ENCODE data around the gene SYS1.
"Not testable (repeated sequence)": the region's sequence is repeated elsewhere in the genome, so short reads cannot be mapped to it uniquely, and the experiment has no call there.

Gene SYS1

DNA sequence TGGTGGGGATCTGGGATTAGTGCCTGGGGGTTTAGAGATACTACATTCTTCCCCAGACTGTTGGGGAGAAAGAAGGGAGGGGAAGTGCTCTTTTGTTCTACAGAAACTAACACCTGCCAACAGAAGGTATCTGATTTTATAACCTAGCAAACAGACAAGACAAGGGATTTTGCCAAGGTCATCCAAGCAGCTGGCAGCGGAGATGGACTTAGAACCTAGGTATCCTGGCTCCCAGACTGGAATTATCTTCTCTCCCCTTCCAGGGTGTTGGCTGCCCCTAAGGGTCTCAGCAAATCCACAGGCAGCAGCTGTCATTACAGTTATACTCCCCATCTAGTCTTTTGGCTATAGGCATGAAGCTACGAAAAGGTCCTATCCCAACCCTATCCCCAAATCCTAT is 23.2 kb upstream of the SYS1 start:
- DNase-seq (ENCODE audit: low read depth) = no peak

DNA sequence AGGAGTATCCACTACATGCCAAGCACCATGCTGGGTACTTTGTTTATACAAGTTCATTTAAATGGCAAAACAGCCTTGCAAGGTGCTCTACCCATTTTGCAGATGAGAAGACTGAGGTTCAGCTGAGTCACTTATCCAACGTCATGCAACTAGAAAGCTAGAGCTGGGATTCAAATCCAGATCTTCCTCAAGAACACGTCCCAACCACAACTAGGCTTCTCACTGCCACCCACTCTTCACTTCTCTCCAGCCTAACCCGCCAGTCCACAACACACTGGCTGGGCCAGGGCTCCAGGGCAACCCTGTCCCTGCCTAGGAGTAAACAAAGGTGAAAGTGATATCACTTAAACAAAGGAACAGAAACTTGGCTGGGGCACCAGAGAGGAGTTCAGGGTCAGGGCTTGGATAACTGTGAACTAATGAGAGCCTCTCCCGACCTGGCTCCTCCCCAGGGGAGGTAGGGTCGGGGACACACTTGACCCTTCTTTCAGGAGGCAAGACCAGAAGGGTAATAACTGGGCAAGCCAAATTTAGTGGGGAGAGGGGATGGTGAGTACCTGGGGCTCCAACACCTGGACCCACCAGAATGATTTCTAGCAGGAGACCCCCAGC is 22.6 kb upstream of the SYS1 start:
- no peak for DNase-seq (ENCODE audit: low read depth)

DNA sequence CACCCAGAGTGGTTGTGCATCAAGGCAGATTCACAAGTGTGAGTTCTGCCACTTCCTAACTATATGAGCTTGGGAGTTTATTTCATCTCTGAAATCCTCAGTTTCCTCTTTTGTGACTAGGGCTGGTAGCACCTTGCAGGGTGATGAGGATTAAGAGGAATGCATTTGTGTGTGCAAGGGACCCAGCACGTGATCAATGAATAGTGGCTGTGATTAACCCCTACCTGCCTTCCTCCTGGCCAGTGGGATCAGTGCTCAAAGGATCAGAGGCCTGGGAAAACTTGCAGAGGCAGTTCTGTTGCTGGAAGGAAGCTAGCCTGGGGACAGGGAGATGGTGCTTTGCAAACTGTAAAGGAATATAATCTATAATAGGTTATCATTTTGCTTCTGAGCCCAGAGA is 22.0 kb upstream of the SYS1 start:
- DNase-seq (ENCODE audit: low read depth) = no peak

DNA sequence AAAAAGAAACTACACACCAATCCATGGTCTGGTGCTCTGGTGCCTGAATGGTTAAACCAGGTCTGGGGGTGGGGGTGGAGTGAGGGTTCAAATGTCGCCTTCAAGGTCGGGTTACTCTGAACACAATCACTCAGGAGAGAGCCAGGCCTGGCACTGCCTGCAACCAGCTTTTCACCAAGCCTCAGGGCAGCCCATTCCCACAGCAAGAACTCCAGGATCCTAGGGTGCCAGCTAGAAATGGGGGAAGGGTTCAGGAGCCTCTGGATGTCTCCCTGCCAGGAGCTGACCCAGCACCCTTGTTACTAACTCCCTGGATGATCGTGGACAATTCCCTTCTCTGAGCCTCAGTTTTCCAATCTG is 21.4 kb upstream of the SYS1 start:
- no peak for DNase-seq (ENCODE audit: low read depth)

DNA sequence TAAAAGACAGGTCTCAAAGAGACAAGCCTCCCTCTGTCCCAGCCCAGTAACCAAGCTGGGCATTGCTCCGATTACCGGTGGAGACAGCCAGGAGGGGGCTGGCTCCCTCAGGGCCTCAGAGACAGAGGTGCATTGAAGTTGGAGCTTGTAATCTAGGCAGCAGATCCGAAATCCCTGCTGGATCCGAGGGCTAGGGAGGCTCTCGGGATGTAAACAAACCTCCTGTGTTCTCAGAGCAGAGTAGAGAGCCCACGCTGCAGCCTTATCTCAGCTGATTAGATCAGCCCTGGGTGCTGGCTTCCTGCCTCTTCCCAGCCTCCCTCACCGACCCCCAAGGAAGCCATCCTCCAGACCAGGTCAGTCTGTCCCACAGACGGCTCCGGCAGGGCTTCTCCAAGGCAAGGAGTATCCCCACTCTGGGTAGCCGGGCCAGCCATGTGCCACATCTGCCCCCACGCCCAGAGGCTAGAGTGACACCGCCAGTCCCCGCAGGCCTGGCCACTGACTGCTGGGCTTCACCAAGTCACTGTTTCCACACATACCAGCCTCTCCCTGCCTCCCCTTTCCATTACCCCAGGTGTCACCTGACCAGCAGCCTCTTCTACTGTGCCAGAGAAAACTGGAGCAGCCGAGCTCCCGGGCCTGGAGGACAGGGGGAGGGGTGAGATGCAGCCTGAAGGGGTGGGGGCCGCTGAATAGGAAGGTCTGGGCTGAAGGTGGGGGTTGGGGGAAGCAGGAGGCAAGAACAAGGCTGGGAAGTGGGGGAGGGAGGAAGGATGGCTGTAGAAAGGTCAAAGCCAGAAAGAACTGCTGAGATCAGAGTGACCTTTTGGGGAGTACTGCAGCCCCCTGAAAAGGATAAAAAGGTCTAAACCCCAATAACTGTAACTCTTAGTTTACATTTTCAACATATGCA is 20.8 kb upstream of the SYS1 start:
- no peak for DNase-seq (ENCODE audit: low read depth)

DNA sequence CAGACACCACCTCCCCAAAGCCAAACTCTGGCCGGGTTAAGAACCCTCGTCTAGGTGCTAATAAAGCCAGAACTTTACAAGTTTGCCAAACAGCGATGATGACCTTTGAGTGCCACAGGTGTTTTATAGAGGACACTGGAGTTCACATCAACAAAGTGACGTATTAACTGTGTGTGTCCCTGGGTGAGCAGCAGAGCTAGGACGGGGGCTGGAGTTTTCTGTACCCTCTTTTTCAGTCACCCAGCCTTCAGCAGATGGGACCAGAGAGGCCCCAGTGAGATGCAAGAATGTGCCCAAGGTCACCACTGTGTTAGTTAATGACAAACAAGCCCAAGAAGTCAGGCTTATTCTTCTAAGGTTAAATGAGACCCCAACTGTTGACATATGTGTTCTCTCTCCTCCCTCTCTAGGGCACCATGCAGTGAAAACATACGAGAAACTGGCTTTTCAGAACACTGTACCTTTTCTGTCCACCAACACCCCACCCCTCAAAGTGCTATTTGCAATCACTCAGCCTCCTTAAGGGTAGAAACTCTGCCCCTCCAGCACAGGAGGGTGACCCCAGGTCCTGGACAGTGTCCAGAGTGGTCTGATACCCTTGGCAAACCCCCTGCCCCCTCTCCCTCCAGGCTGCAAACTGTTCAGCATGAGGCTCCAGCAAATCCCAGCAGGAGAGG is 20.0 kb upstream of the SYS1 start:
- no peak for DNase-seq (ENCODE audit: low read depth)

DNA sequence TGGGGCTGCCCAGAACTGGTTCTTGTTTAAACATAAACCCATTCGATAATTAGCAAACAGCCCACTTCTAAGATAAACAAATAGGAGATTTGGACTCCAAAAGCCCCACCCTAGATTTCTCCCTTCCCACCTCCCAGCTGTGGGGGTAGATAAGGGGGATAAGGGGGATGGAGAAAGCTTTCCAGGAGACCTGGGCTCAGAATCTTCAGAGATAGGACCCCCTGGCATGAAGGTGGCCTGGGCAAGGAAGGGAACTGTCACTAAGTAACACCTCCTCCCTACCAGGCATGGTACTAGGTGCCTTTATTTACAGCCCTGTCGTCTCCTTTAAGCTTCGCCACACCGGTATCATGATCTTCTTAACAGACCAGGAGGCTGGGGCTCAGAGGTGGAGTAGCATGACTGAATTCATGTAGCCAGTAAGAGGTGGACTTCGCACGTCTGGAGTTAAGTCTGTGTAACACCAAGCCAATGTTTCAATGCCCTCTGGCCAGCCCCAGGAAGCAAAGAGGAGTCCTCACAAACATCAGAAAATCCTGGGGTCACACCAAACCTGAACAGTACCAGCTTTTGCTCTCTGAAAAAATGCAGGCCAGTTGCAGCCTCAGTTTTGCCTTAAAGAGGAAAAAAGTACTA is 19.3 kb upstream of the SYS1 start:
- no peak for DNase-seq (ENCODE audit: low read depth)

DNA sequence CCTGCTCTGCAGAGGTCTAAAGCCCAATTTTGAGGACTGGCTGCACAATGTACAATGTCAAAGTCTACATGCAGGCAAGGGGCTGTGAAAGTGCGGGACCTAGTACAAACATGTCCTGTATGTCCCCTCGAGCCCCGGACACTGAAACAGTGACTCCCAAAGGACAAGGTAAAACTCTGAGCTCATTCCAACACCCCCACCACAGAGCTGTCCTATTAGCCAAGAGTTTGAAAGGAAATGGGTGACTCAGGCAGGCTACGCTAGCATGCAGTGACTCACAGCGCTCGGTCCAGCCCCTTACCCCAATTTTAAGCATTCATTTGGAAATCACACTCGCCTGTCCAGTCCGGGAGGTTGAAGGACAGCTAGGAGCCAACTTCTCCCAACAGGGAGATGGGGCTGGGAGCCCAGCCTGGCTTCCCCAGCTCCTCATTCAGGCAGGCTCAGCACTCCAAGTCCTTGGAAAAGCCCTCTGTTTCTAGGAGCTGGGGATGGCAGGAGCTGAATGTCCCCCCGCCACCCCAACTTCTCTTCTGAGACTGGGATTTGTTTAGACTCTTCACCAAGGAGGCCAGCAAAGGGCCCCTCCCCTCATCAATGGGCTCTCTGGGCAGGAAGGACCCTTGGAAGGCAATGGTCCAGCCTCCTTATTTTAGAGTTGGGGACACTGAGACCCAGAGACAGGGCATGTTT is 18.6 kb upstream of the SYS1 start:
- no peak for DNase-seq (ENCODE audit: low read depth)

DNA sequence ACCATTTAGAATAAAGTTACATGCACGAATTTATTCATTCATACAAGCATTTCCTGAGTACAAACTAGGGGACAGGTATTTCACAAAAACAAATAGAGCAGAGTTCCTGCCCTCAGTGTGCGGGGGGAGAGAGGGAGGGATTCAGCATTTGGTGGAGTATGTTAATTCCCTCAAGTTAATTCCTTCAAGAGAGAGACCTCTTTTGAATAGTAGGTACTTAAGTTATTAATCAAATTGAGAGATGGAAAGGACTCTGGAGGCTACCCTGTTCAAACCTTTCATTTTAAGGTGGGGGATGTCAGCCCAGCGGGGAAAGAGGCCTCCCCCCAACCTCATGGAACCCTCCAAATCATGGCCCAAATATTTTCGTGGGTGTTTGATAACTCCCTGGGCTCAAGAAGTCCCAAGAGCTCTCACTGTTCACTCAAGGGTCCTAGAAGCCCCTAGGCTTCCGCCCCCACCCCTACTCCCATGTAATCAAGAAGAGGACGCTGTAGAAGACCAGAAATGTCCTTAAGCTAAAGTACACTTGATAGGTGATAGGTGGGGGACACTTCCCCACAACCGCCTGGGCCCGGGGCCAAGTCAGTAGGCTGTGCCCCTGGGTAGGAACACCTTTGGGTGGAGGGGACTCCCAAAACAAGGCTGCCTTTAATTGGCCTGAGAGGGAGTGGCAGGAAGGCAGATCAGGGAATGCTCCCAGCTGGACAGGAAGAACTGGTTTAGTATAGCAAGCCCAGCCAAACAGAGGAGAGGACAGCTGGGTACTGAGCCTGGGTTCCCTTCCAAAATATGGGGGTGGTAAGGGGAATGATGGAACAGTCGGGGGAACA is 17.6 kb upstream of the SYS1 start:
- no peak for DNase-seq (ENCODE audit: low read depth)

DNA sequence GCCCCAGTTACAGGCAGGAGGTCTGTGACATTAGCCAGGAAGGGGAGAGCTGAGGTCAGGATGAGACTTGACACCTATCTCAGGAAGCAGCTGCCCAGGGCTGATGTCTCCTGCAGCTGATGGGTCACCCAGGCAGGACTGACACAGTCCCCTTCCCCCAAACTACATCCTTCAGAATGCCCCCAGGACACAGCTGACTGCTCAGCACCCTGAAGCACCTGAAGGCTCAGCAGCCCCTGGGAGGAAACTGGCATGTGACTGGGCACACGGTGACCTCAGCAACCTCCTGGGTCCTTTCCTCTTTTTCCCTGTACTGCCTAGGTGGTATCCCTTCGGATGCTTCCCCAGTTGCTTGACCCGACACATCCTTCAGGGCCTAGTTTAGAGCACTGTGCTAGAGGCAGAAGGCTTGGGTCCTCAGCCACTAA is 16.7 kb upstream of the SYS1 start:
- DNase-seq (ENCODE audit: low read depth) = no peak

DNA sequence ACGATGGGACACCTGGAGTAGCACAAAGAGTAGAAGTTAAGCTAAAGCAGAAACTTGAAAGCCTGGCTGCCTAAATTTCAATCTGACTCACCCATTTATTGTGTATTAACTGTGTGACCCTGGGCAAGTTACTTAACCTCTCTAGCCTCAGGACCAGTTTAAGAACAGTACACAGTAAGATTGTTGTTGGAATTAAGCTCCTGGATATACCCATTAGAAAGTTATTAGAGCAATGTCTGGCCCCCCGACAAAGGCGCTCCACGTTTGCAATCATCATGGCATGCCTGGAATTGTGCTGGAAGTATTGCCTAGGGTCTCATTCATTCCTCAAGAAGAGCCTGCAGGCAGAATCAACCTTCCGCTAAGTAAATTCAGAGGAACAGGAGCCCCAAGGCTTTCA is 16.1 kb upstream of the SYS1 start:
- no peak for DNase-seq (ENCODE audit: low read depth)

DNA sequence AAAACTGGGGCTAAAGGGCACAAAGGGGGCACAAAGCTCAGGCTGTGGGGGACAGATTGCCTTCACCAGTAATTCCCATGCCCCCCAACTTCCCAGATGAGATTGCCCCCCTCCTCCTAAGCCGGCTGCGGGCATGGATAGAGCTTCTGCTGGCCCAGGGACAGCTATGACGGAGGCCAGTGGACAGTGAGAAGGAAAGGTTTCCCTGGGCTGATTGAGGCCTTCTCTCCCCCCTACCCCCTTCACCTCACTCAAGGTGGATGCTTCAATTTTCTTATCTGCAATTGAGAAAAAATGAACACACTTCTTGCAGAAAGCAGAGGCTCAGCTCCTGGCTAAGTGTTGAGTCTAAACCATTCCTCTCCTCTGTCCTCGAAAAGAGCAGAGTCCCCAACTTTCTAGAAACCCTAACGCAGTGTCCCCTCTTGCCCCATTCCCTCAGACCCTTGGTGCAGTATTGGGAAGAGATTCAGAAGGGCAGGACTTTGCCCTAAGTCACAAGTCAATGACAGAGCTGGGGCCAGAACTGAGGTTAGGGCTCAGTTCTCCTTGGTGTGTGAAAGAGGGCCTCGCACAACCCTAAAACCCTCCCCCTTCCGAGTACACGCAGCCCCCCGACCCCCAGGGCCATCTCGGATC is 15.5 kb upstream of the SYS1 start:
- no peak for DNase-seq (ENCODE audit: low read depth)

DNA sequence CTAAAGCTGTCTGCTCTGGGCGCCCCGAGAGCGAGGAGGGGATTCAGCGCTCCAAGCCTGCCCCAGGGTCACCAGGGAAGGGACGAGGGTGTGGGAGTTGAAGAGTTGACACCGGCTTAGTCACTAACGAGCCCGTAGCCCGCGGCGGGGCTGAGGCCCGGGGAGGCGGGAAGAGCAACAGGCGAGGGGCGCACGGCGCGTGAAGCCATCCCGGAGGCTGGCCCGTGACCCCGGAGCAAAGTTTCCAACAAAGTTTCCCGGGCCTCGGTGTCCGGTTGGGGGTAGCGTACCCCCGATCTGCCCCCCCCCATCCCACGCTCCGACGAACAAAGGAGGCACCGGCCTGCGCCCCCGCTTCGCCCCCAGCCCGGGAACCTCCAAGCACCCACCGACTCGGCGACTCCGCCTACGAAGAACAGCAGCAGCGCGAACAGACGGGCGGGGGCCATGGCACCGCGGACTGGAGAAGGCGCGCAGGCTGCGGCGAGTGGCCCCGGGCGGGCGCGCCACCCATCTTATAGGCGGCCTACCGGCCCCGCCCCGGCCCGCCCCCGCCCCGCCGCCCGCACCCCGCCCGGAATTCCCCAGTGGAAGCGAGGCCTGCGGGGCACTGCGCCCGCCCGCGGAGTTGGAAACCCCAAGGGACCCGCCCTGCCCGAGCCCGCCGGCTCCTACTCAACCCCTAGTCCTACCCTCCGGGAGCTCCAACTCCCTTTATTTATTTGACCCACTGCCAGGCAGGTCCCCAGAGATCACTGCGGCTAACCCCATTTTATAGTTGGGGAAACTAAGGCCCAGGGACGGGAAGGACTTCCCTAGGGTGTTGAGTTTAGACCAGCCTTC is 14.8 kb upstream of the SYS1 start, which contains the start of gene SDC4:
Gene SDC4, minus strand, starts transcription at position 489 of the 843 bp plus-strand sequence. Its CDS starts 40 bp downstream, at position 449.
- peak; percentile 68 for DNase-seq (ENCODE audit: low read depth)

DNA sequence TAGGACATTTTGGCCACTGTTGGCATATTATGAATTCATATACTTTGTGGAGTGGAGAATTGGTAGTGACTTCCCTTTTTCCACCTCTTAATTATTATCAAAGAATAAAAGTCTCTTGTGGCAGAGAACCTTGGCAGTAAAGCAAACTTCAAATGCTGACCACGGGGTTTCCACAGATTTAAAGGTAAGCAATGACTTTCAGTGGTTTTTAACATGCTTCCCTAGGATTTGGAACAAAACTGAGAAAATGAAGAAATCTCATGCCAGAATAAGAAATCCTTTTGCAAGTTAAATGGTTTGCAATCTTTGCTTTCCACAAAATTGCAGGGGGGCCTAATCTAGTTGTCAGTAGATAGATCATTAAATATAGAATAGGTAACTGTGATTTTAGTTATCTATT is 12.7 kb upstream of the SYS1 start:
- no peak for DNase-seq (ENCODE audit: low read depth)

DNA sequence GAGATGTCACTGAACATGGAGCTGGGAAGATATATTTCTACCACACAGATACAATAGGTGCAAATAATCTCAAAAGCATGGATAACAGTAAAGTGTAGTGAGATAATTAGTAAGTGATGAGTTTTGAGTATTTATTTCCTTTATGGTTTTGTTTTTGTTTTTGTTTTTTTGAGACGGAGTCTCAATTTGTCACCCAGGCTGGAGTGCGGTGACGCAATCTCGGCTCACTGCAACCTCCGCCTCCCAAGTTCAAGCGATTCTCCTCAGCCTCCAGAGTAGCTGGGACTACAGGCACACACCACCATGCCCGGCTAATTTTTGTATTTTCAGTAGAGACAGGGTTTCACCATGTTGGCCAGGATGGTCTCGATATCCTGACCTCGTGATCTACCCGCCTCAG is 12.2 kb upstream of the SYS1 start:
- not testable (repeated sequence) for DNase-seq (ENCODE audit: low read depth)

DNA sequence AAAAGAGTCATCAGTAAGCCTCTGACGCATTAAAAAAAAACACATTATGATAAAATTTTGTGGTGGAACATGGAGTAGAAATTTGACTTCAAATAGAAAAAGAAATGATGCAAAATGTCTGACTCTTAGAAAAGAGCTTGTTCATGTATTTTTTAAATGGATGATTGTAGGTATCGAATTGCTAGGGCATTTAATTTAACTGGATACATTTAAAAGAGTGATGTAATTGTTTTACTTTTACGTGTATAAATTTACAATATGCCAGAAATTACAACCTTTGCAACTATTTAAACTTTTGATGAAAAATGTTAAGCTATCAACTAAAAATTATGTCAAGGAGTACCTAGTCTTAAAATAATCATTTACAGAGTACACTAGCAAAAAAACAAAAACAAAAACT is 10.2 kb upstream of the SYS1 start:
- no peak for DNase-seq (ENCODE audit: low read depth)

DNA sequence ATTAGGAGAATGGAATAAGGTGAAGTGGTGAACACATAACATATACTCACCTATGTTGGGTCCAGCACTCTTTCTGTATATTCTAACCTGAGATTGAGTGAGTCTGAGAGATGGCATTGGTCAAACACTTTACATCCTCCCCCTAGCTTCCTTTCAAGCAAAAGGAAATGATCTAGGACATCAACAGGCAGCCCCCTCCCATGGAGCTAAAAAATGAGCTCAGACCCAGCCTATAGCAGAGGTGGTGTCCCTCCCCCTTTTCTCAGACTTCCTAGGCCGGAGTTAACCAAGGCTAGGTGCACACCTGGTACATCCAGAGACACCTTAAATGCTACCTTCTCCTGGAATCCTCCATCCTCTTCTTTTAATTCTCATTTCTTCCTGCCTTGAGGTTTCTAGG is 9.2 kb upstream of the SYS1 start:
- no peak for DNase-seq (ENCODE audit: low read depth)

DNA sequence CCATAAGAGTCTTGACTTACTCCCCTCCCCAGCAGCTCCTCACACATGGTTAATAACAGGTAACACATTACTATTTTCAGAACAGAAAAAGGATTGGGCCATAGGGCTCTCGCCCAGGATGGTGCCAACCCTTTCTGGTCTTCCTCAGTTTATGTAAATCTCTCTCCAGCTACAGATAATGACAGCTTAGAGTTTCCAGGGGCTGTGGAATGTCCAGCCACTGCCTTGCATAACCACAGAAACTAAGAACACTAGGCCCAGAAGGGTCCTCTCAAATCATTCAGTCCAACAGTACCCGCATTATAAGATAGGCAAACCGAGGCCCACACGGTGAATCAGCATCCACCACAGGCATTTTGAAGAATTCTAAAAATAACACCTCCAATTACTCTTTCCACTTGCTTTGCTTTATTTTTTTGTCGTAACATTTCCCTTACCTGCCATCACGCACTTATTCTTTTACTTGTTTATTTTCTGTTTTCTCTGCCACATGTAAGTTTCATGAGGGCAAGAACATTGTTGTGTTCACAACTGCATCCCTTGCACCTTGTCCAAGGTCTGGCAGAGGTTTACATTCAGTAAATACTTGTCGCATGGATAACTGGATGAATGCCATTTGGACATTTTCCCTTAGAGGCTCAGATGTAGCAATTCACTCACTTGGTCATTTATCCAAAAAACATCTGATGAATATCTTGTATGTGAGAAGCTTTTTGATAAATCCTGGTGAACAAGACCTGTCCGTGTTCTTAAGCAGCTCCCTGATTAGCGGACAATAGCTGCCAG is 8.3 kb upstream of the SYS1 start:
- no peak for DNase-seq (ENCODE audit: low read depth)

All from activated T-cell treated with anti-CD3 and anti-CD28 coated beads for 48 hours (primary cell).